SK-N-SH (cell line): ENCODE results near the gene KLF15.

Experiments
- CHD2 ChIP-seq: fragments of 150-350 bp; IDR thresholded peaks from 2 replicates; pipeline ENCODE4 v1.6.1; 2018; ENCODE audit warnings: low read length; ENCODE audit not compliant: partially characterized antibody
- ELF1 ChIP-seq: IDR thresholded peaks from 2 replicates; pipeline ENCODE4 v1.4.0; 2012
- IRF3 ChIP-seq: fragments of 150-350 bp; IDR thresholded peaks from 2 replicates; pipeline ENCODE4 v1.6.1; 2016; ENCODE audit warnings: mild to moderate bottlenecking, low read depth, low read length
- POLR2AphosphoS5 ChIP-seq: IDR thresholded peaks from 2 replicates; pipeline ENCODE4 v1.6.1; 2012; ENCODE audit warnings: low read depth, low read length
- SIN3A ChIP-seq: IDR thresholded peaks from 2 replicates; pipeline ENCODE4 v1.6.1; 2012; ENCODE audit warnings: low read depth, mild to moderate bottlenecking, low read length, moderate library complexity, borderline replicate concordance
- TF ChIP-seq, protein P1 (sequence below): fragments of 200-600 bp; sonication (generic); IDR thresholded peaks from 2 replicates; pipeline ENCODE4 v1.6.1; 2017; ENCODE audit warnings: antibody characterized with exemption, mild to moderate bottlenecking, moderate library complexity
- TF ChIP-seq, protein P2 (sequence below): IDR thresholded peaks from 2 replicates; pipeline ENCODE4; 2012
- TF ChIP-seq, protein P3 (sequence below): IDR thresholded peaks from 2 replicates; pipeline ENCODE4 v1.4.0; 2012; ENCODE audit warnings: low read depth, borderline replicate concordance

- TF ChIP-seq, protein P1, sequence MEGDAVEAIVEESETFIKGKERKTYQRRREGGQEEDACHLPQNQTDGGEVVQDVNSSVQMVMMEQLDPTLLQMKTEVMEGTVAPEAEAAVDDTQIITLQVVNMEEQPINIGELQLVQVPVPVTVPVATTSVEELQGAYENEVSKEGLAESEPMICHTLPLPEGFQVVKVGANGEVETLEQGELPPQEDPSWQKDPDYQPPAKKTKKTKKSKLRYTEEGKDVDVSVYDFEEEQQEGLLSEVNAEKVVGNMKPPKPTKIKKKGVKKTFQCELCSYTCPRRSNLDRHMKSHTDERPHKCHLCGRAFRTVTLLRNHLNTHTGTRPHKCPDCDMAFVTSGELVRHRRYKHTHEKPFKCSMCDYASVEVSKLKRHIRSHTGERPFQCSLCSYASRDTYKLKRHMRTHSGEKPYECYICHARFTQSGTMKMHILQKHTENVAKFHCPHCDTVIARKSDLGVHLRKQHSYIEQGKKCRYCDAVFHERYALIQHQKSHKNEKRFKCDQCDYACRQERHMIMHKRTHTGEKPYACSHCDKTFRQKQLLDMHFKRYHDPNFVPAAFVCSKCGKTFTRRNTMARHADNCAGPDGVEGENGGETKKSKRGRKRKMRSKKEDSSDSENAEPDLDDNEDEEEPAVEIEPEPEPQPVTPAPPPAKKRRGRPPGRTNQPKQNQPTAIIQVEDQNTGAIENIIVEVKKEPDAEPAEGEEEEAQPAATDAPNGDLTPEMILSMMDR: no peak
- TF ChIP-seq, protein P2, sequence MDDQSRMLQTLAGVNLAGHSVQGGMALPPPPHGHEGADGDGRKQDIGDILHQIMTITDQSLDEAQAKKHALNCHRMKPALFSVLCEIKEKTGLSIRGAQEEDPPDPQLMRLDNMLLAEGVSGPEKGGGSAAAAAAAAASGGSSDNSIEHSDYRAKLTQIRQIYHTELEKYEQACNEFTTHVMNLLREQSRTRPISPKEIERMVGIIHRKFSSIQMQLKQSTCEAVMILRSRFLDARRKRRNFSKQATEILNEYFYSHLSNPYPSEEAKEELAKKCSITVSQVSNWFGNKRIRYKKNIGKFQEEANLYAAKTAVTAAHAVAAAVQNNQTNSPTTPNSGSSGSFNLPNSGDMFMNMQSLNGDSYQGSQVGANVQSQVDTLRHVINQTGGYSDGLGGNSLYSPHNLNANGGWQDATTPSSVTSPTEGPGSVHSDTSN: no peak
- TF ChIP-seq, protein P3, sequence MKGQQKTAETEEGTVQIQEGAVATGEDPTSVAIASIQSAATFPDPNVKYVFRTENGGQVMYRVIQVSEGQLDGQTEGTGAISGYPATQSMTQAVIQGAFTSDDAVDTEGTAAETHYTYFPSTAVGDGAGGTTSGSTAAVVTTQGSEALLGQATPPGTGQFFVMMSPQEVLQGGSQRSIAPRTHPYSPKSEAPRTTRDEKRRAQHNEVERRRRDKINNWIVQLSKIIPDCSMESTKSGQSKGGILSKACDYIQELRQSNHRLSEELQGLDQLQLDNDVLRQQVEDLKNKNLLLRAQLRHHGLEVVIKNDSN: no peak
- TF ChIP-seq ELF1 (no peak), SIN3A (no peak), POLR2AphosphoS5 (no peak), CHD2 (no peak), IRF3 (no peak)
These were observed 52.9 kb downstream of the KLF15 start for GRCh38 chr3:126304291-126304690.
